NK-92 treated with Interleukin-12 subunit alpha and Interleukin-12 subunit beta, amount 100 ng/mL, for 24 hours (cell line): ENCODE results near the gene SERINC4.
"Not testable (repeated sequence)": the region's sequence is repeated elsewhere in the genome, so short reads cannot be mapped to it uniquely, and the experiment has no call there.

Experiments used
- DNase-seq: peaks from one replicate; lab custom pipeline; 2025; lab: John Stamatoyannopoulos, UW

Gene SERINC4

DNA sequence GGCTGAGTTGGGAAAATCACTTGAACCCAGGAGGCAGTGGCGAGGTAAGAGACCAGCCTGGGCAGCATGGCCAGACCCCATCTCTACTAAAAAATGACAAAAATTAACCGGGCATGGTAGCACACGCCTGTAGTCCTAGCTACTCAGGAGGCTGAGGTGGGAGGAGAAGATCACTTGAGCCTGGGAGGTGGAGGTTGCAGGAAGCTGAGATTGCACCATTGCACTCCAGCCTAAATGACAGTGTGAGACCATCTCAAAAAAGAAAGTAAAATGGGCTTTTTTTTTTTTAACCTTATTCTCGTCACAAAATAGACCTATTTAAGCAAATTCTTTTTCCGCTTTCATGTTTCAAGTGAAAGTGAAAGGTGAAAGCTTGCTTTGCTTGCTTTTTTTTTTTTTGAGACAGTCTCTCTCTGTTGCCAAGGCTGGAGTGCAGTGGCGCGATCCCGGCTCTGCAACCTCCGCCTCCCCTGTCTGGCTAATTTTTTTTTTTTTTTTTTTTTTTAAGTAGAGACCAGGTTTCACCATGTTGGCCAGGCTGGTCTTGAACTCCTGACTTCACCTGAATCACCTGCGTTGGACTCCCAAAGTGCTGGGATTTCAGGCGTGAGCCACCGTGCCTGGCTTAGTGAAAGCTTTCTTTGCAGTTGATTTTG lies 50.2 kb downstream of the SERINC4 start:
- DNase-seq, result peak; percentile 63

GRCh38 chr15:43748376-43748775 lies 51.6 kb downstream of the SERINC4 start:
- DNase-seq, result no peak

- DNase-seq, result not testable (repeated sequence)
Measured at GRCh38 chr15:43746903-43747309, 53.1 kb downstream of the SERINC4 start.

DNA sequence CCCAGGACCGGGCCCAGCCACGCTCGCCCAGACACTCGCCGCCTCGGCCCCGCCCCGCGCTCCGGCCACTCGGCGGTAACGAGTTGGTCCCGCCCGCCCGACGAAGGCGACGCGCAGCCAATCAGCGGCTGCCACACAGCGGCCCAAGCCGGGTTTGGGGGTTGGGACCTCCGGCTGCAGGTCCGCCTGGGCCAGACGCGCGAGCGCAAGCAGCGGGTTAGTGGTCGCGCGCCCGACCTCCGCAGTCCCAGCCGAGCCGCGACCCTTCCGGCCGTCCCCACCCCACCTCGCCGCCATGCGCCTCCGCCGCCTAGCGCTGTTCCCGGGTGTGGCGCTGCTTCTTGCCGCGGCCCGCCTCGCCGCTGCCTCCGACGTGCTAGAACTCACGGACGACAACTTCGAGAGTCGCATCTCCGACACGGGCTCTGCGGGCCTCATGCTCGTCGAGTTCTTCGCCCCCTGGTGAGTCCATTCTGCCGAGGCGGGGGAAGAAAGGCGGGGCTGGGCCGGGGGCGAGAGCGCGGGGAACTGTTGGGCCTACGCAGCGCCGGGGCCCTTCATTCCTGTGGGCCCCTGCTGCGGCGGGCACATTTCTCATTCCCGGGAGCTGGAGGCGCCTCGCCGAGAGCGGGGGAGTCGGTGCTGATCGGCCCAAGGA lies 53.6 kb downstream of the SERINC4 start, which contains the start of gene PDIA3:
TSS of gene PDIA3 (plus strand) at position 194 of the 658 bp plus-strand sequence. CDS start at position 296, 102 bp downstream.
- peak; percentile 96 for DNase-seq
